Mesenchymal stem cell (in vitro differentiated cells and primary cell): ENCODE measurements around the gene HPCAL1.

Experiments
- DNase-seq: peaks from one replicate; pipeline ENCODE4 v3.0.0-alpha.2; 2013
- H2AFZ ChIP-seq: one replicate; pipeline ENCODE4 v1.6.1; 2013; ENCODE audit warnings: low read depth, mild to moderate bottlenecking, control low read depth, inconsistent platforms, low read length, moderate library complexity
- H2AK5ac ChIP-seq: 2 replicates; pipeline ENCODE4 v1.6.1; 2013; ENCODE audit warnings: low read length, moderate library complexity, mild to moderate bottlenecking, inconsistent platforms; ENCODE audit not compliant: severe bottlenecking
- H2BK120ac ChIP-seq: one replicate; pipeline ENCODE4 v1.6.1; 2013; ENCODE audit warnings: low read depth, mild to moderate bottlenecking, inconsistent platforms, low read length, moderate library complexity
- H2BK12ac ChIP-seq, 2 experiments: one replicate each; pipeline ENCODE4 v1.6.1; 2013; ENCODE audit warnings: inconsistent platforms in 2 of 2, low read length in 2 of 2, mild to moderate bottlenecking in 2 of 2, moderate library complexity in 2 of 2, control low read depth in 1 of 2
- H2BK15ac ChIP-seq: one replicate; pipeline ENCODE4 v1.6.1; 2013; ENCODE audit warnings: mild to moderate bottlenecking, low read depth, inconsistent platforms; ENCODE audit not compliant: poor library complexity, severe bottlenecking
- H2BK5ac ChIP-seq: 2 replicates; pipeline ENCODE4 v1.6.1; 2013; ENCODE audit warnings: low read depth, mild to moderate bottlenecking, low read length, control low read depth, inconsistent platforms; ENCODE audit not compliant: poor library complexity, severe bottlenecking
- H3K14ac ChIP-seq, 2 experiments: one replicate each; pipeline ENCODE4 v1.6.1; 2013; ENCODE audit warnings: inconsistent platforms in 2 of 2, low read length in 2 of 2, control low read depth in 1 of 2, mild to moderate bottlenecking in 1 of 2, moderate library complexity in 1 of 2
- H3K18ac ChIP-seq, 2 experiments: one replicate each; pipeline ENCODE4 v1.6.1; 2013; ENCODE audit warnings: inconsistent platforms in 2 of 2, low read length in 2 of 2, control low read depth in 1 of 2, low read depth in 1 of 2, mild to moderate bottlenecking in 1 of 2
- H3K23ac ChIP-seq, 2 experiments: one replicate each; pipeline ENCODE4 v1.6.1; 2013; ENCODE audit warnings: inconsistent platforms in 2 of 2, low read length in 2 of 2, mild to moderate bottlenecking in 2 of 2, moderate library complexity in 2 of 2, control low read depth in 1 of 2
- H3K27ac ChIP-seq: 2 replicates; pipeline ENCODE4 v1.5.1; 2013; ENCODE audit warnings: mild to moderate bottlenecking, moderate library complexity, low read length, control low read depth, inconsistent platforms; ENCODE audit not compliant: poor library complexity, severe bottlenecking
- H3K27me3 ChIP-seq, 2 experiments: 2 replicates each; pipeline versions ENCODE4 v1.6.1 to v1.7.0; 2013; ENCODE audit warnings: low read length in 2 of 2, mild to moderate bottlenecking in 2 of 2, moderate library complexity in 2 of 2, control low read depth in 1 of 2, inconsistent platforms in 1 of 2; ENCODE audit not compliant: control insufficient read depth in 1 of 2, insufficient read depth in 1 of 2
- H3K36me3 ChIP-seq, 2 experiments: 2 replicates each; pipeline versions ENCODE4 v1.6.1 to v1.7.0; 2013; ENCODE audit warnings: low read length in 2 of 2, control low read depth in 1 of 2, inconsistent platforms in 1 of 2, low read depth in 1 of 2, mild to moderate bottlenecking in 1 of 2; ENCODE audit not compliant: insufficient read depth in 2 of 2, control insufficient read depth in 1 of 2
- H3K4ac ChIP-seq, 2 experiments: one replicate each; pipeline ENCODE4 v1.6.1; 2013; ENCODE audit warnings: inconsistent platforms in 2 of 2, low read length in 2 of 2, mild to moderate bottlenecking in 2 of 2, moderate library complexity in 2 of 2, control low read depth in 1 of 2, low read depth in 1 of 2
- H3K4me1 ChIP-seq: 2 replicates; pipeline ENCODE4 v1.6.1; 2013; ENCODE audit warnings: low read depth, low read length, control low read depth; ENCODE audit not compliant: control insufficient read depth, insufficient read depth
- H3K4me2 ChIP-seq: 2 replicates; pipeline ENCODE4 v1.6.1; 2013; ENCODE audit warnings: low read length, mild to moderate bottlenecking, inconsistent platforms; ENCODE audit not compliant: poor library complexity, severe bottlenecking
- H3K4me3 ChIP-seq, 2 experiments: 2 replicates each; pipeline versions ENCODE4 v1.5.1 to v1.7.0; 2013; ENCODE audit warnings: low read length in 2 of 2, mild to moderate bottlenecking in 2 of 2, control low read depth in 1 of 2, low read depth in 1 of 2; ENCODE audit not compliant: insufficient read depth in 1 of 2
- H3K79me1 ChIP-seq: replicated peaks from 2 replicates; pipeline ENCODE4 v1.6.1; 2013; ENCODE audit warnings: mild to moderate bottlenecking, control low read depth, low read length, inconsistent platforms; ENCODE audit not compliant: poor library complexity, severe bottlenecking
- H3K9ac ChIP-seq: 2 replicates; pipeline ENCODE4 v1.7.0; 2013; ENCODE audit warnings: mild to moderate bottlenecking, low read length, moderate library complexity
- H3K9me3 ChIP-seq: 2 replicates; pipeline ENCODE4 v1.7.0; 2013; ENCODE audit warnings: mild to moderate bottlenecking, low read length; ENCODE audit not compliant: control insufficient read depth
- H4K8ac ChIP-seq: one replicate; pipeline ENCODE4 v1.6.1; 2013; ENCODE audit warnings: inconsistent platforms, mild to moderate bottlenecking, low read length, moderate library complexity
- H4K91ac ChIP-seq: one replicate; pipeline ENCODE4 v1.6.1; 2013; ENCODE audit warnings: mild to moderate bottlenecking, low read length, inconsistent platforms
- WGBS: methylation state at CpG from one replicate; pipeline ENCODE4 v1.1.7; 2013; ENCODE audit warnings: mixed read lengths; 5-methylcytosine and 5-hydroxymethylcytosine counted together

Gene HPCAL1

DNA sequence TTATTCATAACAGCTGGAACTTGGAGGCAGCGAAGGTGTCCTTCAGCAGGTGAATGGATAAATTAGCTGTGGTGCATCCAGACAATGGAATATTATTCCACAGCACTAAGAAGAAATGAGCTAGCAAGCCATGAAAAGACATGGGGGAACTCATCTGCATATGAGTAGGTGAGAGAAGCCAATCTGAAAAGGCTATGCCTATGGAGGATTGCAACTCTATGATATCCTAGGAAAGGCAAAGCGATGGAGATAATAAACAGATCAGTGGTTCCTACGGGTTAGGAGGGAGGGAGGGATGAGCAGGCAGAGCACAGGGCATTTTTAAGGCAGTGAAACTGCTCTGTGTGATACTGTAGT lies 79.3 kb downstream of the HPCAL1 start:
- no peak overlapping the region for H4K8ac ChIP-seq
- no peak overlapping the region for H3K27ac ChIP-seq
- DNase-seq, result no peak
- H3K27me3 ChIP-seq, result peaks cover 0 to 35% of the 10 kb centered on the region in 2 experiments
- 72% methylated on average over 3 of the region's 3 CpGs for WGBS
- no peak overlapping the region for H3K23ac ChIP-seq
- H3K18ac ChIP-seq, result peak overlapping the region in 1 of 2 experiments; percentile 5
- no peak overlapping the region for H2AFZ ChIP-seq
- no peak overlapping the region for H2BK12ac ChIP-seq
- no peak overlapping the region for H2AK5ac ChIP-seq
- H3K4ac ChIP-seq, result no peak overlapping the region
- peaks cover 0 to 4% of the 10 kb centered on the region in 2 experiments for H3K36me3 ChIP-seq
- H2BK15ac ChIP-seq, result no peak overlapping the region
- H4K91ac ChIP-seq, result no peak overlapping the region
- H3K9ac ChIP-seq, result no peak overlapping the region
- H2BK5ac ChIP-seq, result no peak overlapping the region
- no peak overlapping the region for H3K4me2 ChIP-seq
- no peak overlapping the region for H3K4me3 ChIP-seq
- H2BK120ac ChIP-seq, result no peak overlapping the region
- peaks cover 43% of the 10 kb centered on the region for H3K4me1 ChIP-seq
- no peaks in the 10 kb centered on the region for H3K9me3 ChIP-seq
- peak overlapping the region in 1 of 2 experiments; percentile 23 for H3K14ac ChIP-seq
- peaks cover 34% of the 10 kb centered on the region for H3K79me1 ChIP-seq

DNA sequence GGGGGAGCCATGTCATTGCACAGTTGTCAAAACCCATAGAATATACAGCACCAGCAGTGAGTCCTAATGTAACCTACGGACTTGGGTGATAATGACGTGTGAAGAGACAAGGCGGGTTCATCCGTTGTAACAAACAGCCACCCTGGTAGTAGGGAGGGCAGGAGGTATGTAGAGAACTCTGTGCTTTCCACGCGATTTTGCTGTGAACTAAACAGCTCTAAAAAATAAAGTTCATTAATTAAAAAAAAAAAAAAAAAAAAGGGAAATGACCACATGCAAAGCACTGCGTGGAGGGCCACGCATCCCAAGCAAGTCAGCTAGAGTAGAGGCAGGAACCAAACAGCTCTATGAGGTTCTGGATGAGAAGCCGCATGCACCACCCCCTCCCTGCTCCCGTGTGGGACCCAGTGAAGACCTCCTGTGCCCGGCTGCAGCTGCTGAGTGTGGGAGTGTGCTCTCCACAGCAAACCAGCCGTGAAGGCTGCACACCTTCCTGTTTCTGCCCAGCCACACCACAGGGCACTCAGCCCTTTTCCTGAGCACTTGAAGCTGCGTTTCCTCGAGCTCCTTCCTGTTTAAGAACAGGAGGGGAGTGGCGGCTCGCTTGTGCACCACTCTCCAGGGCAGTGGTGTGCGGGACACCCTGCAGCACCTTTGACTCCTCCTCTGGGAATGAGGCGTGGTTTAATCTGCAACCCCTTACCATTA lies 79.8 kb downstream of the HPCAL1 start:
- Histone ChIP-seq H3K23ac (no peak overlapping the region), H3K4me3 (no peak overlapping the region), H2AFZ (no peak overlapping the region), H3K18ac (peak overlapping the region in 1 of 2 experiments; percentile 5), H3K4ac (peak overlapping the region in 1 of 2 experiments; percentile 40), H2BK120ac (no peak overlapping the region), H2AK5ac (no peak overlapping the region), H3K9ac (no peak overlapping the region), H3K9me3 (no peaks in the 10 kb centered on the region), H2BK15ac (no peak overlapping the region), H3K27ac (no peak overlapping the region), H3K4me2 (peak overlapping the region; percentile 13), H2BK5ac (no peak overlapping the region), H2BK12ac (no peak overlapping the region), H3K27me3 (peaks cover 0 to 35% of the 10 kb centered on the region in 2 experiments), H4K91ac (no peak overlapping the region), H4K8ac (peak overlapping the region; percentile 83), H3K79me1 (peaks cover 32% of the 10 kb centered on the region), H3K36me3 (peaks cover 0 to 2% of the 10 kb centered on the region in 2 experiments), H3K4me1 (peaks cover 43% of the 10 kb centered on the region), H3K14ac (peak overlapping the region in 1 of 2 experiments; percentile 23)
- peak; percentile 28 for DNase-seq
- WGBS, result 24% methylated on average over 16 of the region's 18 CpGs

DNA sequence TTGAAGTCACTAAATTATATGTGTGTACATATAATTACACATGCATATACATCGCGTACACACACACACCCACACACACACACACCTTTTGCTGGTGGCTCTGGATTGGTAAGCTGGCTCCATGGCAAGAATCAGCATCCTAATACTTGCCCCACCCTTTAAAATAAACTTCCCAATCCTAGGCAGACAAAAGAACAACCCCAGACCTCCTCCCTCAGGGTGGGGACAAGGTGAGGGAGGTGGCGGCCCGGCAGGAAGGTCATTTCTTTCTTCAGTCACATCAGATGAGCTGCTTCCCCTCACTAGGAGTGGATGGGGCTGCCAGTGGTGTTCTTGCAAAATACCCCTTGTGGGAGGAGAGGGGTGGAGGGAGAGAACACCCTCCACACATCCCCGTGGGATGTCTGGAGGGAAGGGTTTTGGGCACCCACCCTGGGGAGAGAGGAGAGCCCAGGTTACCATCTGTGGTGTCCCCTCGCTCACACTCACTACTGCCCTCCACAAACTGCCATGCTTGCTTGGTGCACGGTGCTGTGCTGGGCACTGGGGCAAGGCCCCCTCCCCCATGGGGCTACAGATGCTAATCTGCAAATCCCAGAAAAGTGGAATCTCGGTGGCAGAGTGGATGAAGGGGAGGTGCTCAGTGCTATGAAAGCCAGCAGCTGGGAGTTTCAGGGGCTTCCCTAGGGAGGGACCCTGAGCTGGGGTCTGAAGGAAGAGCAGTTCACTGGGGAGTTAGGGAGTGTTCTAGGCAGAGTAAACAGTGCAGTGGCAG lies 81.4 kb downstream of the HPCAL1 start:
- Histone ChIP-seq H3K4me1 (peaks cover 46% of the 10 kb centered on the region), H3K27ac (no peak overlapping the region), H3K4ac (no peak overlapping the region), H3K23ac (no peak overlapping the region), H3K9me3 (no peaks in the 10 kb centered on the region), H2BK120ac (no peak overlapping the region), H4K8ac (no peak overlapping the region), H3K14ac (peak overlapping the region in 1 of 2 experiments; percentile 76), H3K9ac (no peak overlapping the region), H3K36me3 (no peaks in the 10 kb centered on the region), H4K91ac (no peak overlapping the region), H2AFZ (no peak overlapping the region), H3K18ac (peak overlapping the region in 1 of 2 experiments; percentile 28), H2BK15ac (no peak overlapping the region), H3K27me3 (peaks cover 0 to 35% of the 10 kb centered on the region in 2 experiments), H2BK12ac (peak overlapping the region in 1 of 2 experiments; percentile 24), H3K4me2 (no peak overlapping the region), H2BK5ac (no peak overlapping the region), H3K4me3 (no peak overlapping the region), H3K79me1 (peaks cover 35% of the 10 kb centered on the region), H2AK5ac (peak overlapping the region; percentile 37)
- DNase-seq, result no peak
- 87% methylated on average over 3 of the region's 8 CpGs for WGBS

DNA sequence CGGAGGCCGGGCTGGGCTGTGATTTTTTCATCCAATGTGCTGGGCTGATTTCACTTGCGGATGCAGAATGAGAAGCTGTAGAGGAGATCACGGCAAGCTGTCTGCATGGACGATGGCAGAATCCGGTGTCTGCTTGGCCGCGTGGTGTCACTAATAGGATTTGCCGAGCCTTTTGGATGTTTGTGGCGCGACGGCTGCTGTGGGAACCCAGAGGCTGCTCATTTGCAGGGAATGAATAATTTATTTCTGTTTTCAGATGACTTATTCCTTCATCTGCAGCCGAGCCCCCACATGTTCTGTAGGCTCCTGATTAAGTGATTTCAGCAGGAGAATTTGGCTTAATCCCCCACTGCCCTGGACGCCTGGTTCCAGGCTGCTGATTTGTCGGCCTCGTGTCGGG lies 82.8 kb downstream of the HPCAL1 start:
- H3K9me3 ChIP-seq, result no peaks in the 10 kb centered on the region
- H3K27ac ChIP-seq, result no peak overlapping the region
- no peak overlapping the region for H3K4me2 ChIP-seq
- no peak overlapping the region for H4K91ac ChIP-seq
- H3K23ac ChIP-seq, result no peak overlapping the region
- no peak overlapping the region for H2BK120ac ChIP-seq
- no peak overlapping the region for H3K18ac ChIP-seq
- no peak overlapping the region for H2AK5ac ChIP-seq
- WGBS, result 90% methylated on average over 17 of the region's 17 CpGs
- H3K4me3 ChIP-seq, result no peak overlapping the region
- peak overlapping the region in 1 of 2 experiments; percentile 88 for H2BK12ac ChIP-seq
- H4K8ac ChIP-seq, result no peak overlapping the region
- H3K4ac ChIP-seq, result no peak overlapping the region
- H3K36me3 ChIP-seq, result no peaks in the 10 kb centered on the region
- no peak overlapping the region for H3K14ac ChIP-seq
- peaks cover 46% of the 10 kb centered on the region for H3K4me1 ChIP-seq
- H3K9ac ChIP-seq, result no peak overlapping the region
- H2BK15ac ChIP-seq, result peak overlapping the region; percentile 64
- H2AFZ ChIP-seq, result no peak overlapping the region
- H3K79me1 ChIP-seq, result peaks cover 32% of the 10 kb centered on the region
- peaks cover 0 to 35% of the 10 kb centered on the region in 2 experiments for H3K27me3 ChIP-seq
- DNase-seq, result no peak
- no peak overlapping the region for H2BK5ac ChIP-seq
